ENCODE data around the gene ZC3H6. TPM values are rescaled to one million over a fixed set of nuclear protein-coding genes. Genes with fewer than 3 reads are reported as not detected.
A peak's percentile ranks its signal among the peaks of the same experiment; 100 is the strongest.

ZC3H6 gene, protein sequence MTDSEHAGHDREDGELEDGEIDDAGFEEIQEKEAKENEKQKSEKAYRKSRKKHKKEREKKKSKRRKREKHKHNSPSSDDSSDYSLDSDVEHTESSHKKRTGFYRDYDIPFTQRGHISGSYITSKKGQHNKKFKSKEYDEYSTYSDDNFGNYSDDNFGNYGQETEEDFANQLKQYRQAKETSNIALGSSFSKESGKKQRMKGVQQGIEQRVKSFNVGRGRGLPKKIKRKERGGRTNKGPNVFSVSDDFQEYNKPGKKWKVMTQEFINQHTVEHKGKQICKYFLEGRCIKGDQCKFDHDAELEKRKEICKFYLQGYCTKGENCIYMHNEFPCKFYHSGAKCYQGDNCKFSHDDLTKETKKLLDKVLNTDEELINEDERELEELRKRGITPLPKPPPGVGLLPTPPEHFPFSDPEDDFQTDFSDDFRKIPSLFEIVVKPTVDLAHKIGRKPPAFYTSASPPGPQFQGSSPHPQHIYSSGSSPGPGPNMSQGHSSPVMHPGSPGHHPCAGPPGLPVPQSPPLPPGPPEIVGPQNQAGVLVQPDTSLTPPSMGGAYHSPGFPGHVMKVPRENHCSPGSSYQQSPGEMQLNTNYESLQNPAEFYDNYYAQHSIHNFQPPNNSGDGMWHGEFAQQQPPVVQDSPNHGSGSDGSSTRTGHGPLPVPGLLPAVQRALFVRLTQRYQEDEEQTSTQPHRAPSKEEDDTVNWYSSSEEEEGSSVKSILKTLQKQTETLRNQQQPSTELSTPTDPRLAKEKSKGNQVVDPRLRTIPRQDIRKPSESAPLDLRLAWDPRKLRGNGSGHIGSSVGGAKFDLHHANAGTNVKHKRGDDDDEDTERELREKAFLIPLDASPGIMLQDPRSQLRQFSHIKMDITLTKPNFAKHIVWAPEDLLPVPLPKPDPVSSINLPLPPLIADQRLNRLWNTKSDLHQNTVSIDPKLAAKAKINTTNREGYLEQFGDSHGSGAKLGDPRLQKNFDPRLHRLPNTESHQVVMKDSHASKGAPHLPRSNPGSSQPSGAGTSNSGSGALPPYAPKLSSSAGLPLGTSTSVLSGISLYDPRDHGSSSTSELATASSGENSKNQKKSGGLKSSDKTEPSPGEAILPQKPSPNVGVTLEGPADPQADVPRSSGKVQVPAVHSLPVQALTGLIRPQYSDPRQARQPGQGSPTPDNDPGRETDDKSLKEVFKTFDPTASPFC
- total RNA-seq = 10 to 100 TPM in 1 of 4 donors, 1 to 10 TPM in 3; 3.6 to 24.0 (median 6.8) TPM

DNA sequence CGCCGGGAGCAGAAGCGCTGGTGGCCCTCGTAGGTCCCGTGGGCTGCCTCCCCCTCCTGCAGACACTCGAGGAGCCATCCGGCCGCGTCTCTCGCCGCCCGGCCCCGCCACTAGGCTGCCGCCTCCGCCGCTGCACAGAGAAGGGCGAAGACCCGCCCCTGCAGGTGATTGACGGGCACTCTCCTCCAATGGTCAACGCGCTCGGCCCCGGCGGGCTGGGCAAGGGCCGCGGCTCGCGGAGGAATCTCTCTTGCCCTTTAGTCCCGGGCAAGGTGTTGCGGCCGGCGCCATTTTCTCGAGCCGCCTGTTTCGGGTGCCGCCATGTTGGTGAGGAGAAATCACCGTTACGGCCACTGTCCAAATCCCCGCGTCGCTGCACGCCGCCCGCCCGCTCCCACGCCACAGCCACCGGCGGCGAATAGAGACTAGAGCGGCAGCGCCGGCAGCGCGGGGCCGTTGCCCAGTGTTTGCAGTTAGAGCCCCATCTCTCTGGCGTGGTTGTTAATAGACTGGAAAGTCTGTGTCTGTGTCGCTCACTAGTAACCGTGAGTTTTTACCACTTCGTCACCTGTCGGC, at the start of gene ZC3H6:
Gene ZC3H6 (plus strand): TSS at position 287 of the 576 bp plus-strand sequence. CDS start 398 bp downstream, outside the sequence.
- DNase-seq (ENCODE audit: low spot score) (peak; percentile 96), ATAC-seq (ENCODE audit: low FRiP score) (peak; percentile 99)
- TF ChIP-seq, protein P1, sequence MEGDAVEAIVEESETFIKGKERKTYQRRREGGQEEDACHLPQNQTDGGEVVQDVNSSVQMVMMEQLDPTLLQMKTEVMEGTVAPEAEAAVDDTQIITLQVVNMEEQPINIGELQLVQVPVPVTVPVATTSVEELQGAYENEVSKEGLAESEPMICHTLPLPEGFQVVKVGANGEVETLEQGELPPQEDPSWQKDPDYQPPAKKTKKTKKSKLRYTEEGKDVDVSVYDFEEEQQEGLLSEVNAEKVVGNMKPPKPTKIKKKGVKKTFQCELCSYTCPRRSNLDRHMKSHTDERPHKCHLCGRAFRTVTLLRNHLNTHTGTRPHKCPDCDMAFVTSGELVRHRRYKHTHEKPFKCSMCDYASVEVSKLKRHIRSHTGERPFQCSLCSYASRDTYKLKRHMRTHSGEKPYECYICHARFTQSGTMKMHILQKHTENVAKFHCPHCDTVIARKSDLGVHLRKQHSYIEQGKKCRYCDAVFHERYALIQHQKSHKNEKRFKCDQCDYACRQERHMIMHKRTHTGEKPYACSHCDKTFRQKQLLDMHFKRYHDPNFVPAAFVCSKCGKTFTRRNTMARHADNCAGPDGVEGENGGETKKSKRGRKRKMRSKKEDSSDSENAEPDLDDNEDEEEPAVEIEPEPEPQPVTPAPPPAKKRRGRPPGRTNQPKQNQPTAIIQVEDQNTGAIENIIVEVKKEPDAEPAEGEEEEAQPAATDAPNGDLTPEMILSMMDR (IDR thresholded peaks at IDR 0.05) = no peak

DNA sequence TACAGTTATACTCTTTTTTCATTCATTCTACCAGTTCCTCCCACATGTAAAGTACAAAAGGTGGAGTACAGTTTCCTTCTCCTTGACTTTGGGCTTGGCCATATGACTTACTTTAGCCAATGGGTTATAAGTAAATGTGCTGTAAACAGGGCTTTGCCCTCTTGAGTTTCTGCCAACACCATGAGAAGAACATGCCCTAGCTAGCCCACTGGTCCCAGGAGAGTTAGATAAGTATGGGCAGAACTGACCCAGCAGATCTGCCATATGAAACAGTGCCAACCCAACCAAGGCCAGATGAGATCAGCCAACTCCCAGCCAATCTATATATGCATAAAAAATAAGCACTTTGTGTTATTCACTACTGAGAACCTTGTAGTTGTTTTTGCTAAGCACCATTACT, 46.0 kb upstream of the ZC3H6 start:
- no peak for ATAC-seq (ENCODE audit: low FRiP score)
- TF ChIP-seq, protein P1 (IDR thresholded peaks at IDR 0.05) = no peak

DNA sequence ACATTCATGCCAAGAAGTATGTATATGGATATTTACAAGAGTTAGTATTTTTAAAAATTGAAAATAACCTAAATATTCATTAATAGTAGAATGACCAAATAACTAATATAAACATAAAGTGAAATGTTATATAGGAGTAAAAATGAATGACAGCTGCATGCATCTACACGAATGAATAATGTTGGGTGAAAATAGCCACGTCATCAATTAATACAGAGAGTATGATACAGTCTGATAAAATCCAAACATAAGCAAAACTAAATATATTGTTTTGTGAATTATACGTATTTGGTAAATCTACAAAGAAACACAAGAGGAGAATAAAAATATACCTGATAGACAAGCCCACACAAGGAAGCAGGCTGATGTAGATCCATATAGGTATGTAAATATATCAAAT, 45.0 kb upstream of the ZC3H6 start:
- DNase-seq (ENCODE audit: low spot score) (no peak), ATAC-seq (ENCODE audit: low FRiP score) (no peak)
- TF ChIP-seq, protein P1 (IDR thresholded peaks at IDR 0.05) = no peak

More for the DNA sequence above, 46.0 kb upstream of the ZC3H6 start:
- DNase-seq (ENCODE audit: low spot score) = no peak

DNA sequence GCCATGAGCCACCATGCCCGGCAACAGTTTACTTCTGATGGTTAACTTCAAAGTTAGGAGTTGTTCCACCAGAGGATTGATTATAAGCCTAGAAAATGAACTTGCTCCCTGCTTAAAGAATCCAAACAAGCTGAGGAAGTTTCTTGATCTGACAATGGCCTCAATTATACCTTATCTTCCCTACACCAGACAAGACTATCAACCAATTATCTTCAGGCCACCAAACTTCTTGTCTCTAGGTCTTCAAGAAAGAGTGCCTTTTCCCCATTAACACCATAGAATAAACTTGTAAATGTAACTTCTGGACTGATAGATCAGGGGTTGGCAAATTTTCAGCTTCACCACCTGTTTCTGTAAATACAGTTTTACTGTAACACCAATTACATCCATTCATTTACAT, 35.5 kb upstream of the ZC3H6 start:
- DNase-seq (ENCODE audit: low spot score) = no peak
- TF ChIP-seq, protein P1 (IDR thresholded peaks at IDR 0.05) = no peak
- no peak for ATAC-seq (ENCODE audit: low FRiP score)

DNA sequence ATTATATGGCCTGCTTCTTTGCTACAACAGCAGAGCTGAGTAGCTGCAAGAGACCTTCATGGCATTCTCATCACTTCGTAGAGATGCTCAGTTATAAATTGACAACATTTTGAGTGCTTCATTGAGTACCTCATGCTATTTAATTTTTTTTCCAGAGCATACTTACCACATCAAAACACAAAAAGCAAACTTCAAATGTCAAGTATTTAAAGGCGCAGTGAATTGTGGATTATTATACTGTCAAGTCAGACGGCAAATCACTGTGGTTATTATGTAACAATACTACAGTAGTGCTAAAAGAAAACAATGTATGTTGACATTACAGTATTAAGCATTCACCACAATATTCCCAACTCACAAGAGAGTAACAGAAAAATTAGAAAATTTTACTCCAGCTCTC, 33.0 kb upstream of the ZC3H6 start:
- no peak for DNase-seq (ENCODE audit: low spot score)
- TF ChIP-seq, protein P1 (IDR thresholded peaks at IDR 0.05) = no peak
- ATAC-seq (ENCODE audit: low FRiP score) = no peak

DNA sequence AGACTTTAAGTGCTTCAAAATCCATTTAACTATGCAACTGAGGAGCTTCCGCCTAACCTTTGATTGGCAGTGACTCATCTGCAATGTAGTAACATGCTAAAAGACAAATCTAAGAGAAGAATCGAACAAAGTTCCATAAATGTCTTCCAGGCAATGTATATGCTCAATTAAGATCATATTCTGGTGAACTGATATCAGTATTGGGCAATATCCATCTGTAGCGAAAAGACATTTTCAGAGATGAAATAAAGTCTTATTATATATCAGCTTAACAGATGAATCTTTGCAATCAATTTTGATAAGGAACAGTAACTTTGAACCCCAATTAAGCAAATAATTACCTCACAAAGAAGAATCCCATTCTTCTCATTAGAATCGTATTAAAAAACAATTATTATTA, 32.2 kb upstream of the ZC3H6 start:
- no peak for DNase-seq (ENCODE audit: low spot score)
- TF ChIP-seq, protein P1 (IDR thresholded peaks at IDR 0.05) = no peak
- no peak for ATAC-seq (ENCODE audit: low FRiP score)
